Measurements from ENCODE around the gene COL4A5. TPM values are rescaled to one million over a fixed set of nuclear protein-coding genes. Genes with fewer than 3 reads are reported as not detected.

COL4A5 gene
- total and polyA plus RNA-seq, 2 of the 13 experiments (the other 11 are each of a cell fraction or from before 2014, with no cell fraction given), result 39.5 to 45.5 TPM

- Histone ChIP-seq H3K9me3 (ENCODE audit: low read length) (no peaks in the 10 kb centered on the region), H3K27ac (ENCODE audit: extremely low read length, insufficient read depth, low read length) (no peak overlapping the region), H3K9ac (ENCODE audit: insufficient read depth, low read depth, low read length) (no peak overlapping the region), H3K4me1 (ENCODE audit: insufficient read depth, low read length) (0 out of 2 replicates have a peak, but pooled peaks cover 5% of the 10 kb centered on the region), H3K4me3 (replicated peaks in 1 of 3; ENCODE audit: insufficient read depth in 1 of 3, low read depth in 2 of 3, low read length in 3 of 3) (no peak overlapping the region), H3K79me2 (ENCODE audit: insufficient read depth, low read length) (peaks cover 2% of the 10 kb centered on the region), H2AFZ (ENCODE audit: low read length) (no peak overlapping the region), H3K36me3 (replicated peaks in 1 of 2; ENCODE audit: control insufficient read depth in 1 of 2, insufficient read depth in 2 of 2, low read length in 2 of 2) (no peaks in the 10 kb centered on the region), H3K4me2 (ENCODE audit: low read depth, low read length) (no peak overlapping the region), H3K27me3 (ENCODE audit: control insufficient read depth in 1 of 2, insufficient read depth in 2 of 2, low read length in 2 of 2) (no peaks in the 10 kb centered on the region; a peak in 1 of 5 replicates), H4K20me1 (ENCODE audit: insufficient read depth, low read length) (no peaks in the 10 kb centered on the region)
- ChIA-PET CTCF (ENCODE audit: low intra/inter-chr PET ratio, low total read pairs) (no interaction called here), POLR2A (no interaction called here)
- TF ChIP-seq RARG (CRISPR knock-in tag; IDR thresholded peaks at IDR 0.05; ENCODE audit: low read depth) (no peak), BCL6 (CRISPR knock-in tag; IDR thresholded peaks at IDR 0.05) (peak; percentile 64), PCBP1 (IDR thresholded peaks at IDR 0.05; ENCODE audit: borderline replicate concordance, low read depth, low read length) (no peak), ZNF484 (CRISPR knock-in tag; IDR thresholded peaks at IDR 0.05; ENCODE audit: borderline replicate concordance, low read depth) (no peak)
- TF ChIP-seq, protein P1, sequence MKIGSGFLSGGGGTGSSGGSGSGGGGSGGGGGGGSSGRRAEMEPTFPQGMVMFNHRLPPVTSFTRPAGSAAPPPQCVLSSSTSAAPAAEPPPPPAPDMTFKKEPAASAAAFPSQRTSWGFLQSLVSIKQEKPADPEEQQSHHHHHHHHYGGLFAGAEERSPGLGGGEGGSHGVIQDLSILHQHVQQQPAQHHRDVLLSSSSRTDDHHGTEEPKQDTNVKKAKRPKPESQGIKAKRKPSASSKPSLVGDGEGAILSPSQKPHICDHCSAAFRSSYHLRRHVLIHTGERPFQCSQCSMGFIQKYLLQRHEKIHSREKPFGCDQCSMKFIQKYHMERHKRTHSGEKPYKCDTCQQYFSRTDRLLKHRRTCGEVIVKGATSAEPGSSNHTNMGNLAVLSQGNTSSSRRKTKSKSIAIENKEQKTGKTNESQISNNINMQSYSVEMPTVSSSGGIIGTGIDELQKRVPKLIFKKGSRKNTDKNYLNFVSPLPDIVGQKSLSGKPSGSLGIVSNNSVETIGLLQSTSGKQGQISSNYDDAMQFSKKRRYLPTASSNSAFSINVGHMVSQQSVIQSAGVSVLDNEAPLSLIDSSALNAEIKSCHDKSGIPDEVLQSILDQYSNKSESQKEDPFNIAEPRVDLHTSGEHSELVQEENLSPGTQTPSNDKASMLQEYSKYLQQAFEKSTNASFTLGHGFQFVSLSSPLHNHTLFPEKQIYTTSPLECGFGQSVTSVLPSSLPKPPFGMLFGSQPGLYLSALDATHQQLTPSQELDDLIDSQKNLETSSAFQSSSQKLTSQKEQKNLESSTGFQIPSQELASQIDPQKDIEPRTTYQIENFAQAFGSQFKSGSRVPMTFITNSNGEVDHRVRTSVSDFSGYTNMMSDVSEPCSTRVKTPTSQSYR (CRISPR knock-in tag; IDR thresholded peaks at IDR 0.05; ENCODE audit: borderline replicate concordance), result no peak
- in situ Hi-C loops (cut with HindIII; ENCODE audit: extremely low pct_ligation_motif_present, low pct_unique_long_range_greater_than_20kb) (no loop called here), intact Hi-C loops (cut with micrococcal nuclease; ENCODE audit: unreplicated experiment) (loop anchor here (5.0 to 10.0 kb wide), 4 partner anchors 82 to 190 kb away; no protein-coding TSS in a partner anchor)
- FAIRE-seq (no peak), DNase-seq (ENCODE audit: low spot score) (no peak), ATAC-seq (no peak)
- 91% methylated on average over 5 of the region's 5 CpGs for WGBS (ENCODE audit: low lambda C conversion rate)
- BruUV-seq (replicated peaks), result no TSS peak
Observed at GRCh38 chrX:108435261-108435660, 4.4 kb upstream of the COL4A5 start.

Data from HepG2 (cell line).